Mucosa of rectum (tissue), 2 donors: Measurements from ENCODE around the gene USP36.

ENCODE experiments used
- H3K27ac ChIP-seq, 2 donors: one replicate each; pipeline ENCODE4 v1.7.0; 2013; ENCODE audit warnings: inconsistent platforms in 2 of 2, low read depth in 2 of 2, low read length in 2 of 2
- H3K27me3 ChIP-seq, 2 donors: one replicate each; pipeline ENCODE4 v1.7.0; 2013; ENCODE audit warnings: low read length in 2 of 2; ENCODE audit not compliant: control insufficient read depth in 2 of 2, insufficient read depth in 2 of 2
- H3K36me3 ChIP-seq, 2 donors: one replicate each; pipeline ENCODE4 v1.7.0; 2013; ENCODE audit warnings: low read length in 2 of 2; ENCODE audit not compliant: control insufficient read depth in 2 of 2, insufficient read depth in 2 of 2
- H3K4me1 ChIP-seq, 2 donors: one replicate each; pipeline ENCODE4 v1.7.0; 2013; ENCODE audit warnings: low read length in 2 of 2, mild to moderate bottlenecking in 1 of 2; ENCODE audit not compliant: control insufficient read depth in 2 of 2, insufficient read depth in 2 of 2
- H3K4me3 ChIP-seq, 2 donors: one replicate each; pipeline ENCODE4 v1.7.0; 2013; ENCODE audit warnings: low read length in 2 of 2
- H3K9ac ChIP-seq, 2 donors: one replicate each; pipeline ENCODE4 v1.7.0; 2013; ENCODE audit warnings: low read length in 2 of 2, low read depth in 1 of 2, mild to moderate bottlenecking in 1 of 2
- H3K9me3 ChIP-seq, 2 donors: one replicate each; pipeline ENCODE4 v1.7.0; 2013; ENCODE audit warnings: low read length in 2 of 2; ENCODE audit not compliant: control insufficient read depth in 2 of 2
- donor health status: healthy.
- donor health status: Normal muscosa, but diverticular disease.

USP36 gene

DNA sequence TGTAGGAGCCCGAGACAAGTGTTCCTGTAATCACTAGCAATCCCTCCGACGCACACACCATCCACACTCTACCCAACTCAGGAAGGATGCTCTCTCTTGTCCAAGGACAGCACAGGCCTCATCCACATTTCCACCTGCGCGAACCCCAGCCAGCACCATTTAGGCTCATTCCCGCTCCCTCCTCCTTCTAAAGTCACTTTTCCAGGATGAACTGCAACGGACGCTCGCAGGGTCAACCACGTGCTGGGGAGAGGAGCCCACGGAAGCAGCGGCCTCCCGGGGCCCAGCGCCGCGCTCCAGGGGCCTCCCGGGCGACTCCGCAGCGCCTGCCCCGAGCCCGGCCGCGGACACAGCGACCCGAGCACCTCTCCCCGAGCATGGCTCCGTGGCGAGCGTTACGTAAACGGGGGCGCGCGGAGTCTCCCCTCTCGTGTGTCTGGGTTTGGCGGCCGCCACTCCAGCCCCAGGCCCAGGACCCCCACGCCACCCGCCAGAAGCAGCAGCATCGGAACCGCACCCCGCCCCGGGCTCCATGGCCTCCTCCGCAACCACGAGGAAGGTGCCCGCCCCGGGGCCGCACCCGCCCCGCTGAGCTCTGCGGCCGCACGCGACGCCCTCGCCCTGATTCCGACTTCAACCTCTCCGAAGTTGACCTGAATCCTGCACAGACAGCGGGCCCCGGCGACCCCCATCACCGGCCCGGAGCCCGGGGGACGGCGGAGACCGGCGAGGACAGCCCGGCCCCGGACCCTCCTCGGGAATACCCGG, 668 bp downstream of the USP36 start:
- Histone ChIP-seq H3K27me3 (no peaks in the 10 kb centered on the region), H3K9me3 (no peaks in the 10 kb centered on the region), H3K4me3 (peak overlapping the region; percentile 90 to 94), H3K27ac (peak overlapping the region; percentile 97 to 100), H3K9ac (peak overlapping the region; percentile 89 to 96), H3K4me1 (peaks cover 21 to 23% of the 10 kb centered on the region in 2 donors), H3K36me3 (peaks cover 25 to 28% of the 10 kb centered on the region in 2 donors)

- H3K27ac ChIP-seq = peak overlapping the region; percentile 97 to 100
- H3K4me1 ChIP-seq = peaks cover 21 to 23% of the 10 kb centered on the region in 2 donors
- H3K27me3 ChIP-seq = no peaks in the 10 kb centered on the region
- H3K4me3 ChIP-seq = peak overlapping the region; percentile 90 to 94
- no peaks in the 10 kb centered on the region for H3K9me3 ChIP-seq
- H3K9ac ChIP-seq = peak overlapping the region; percentile 89 to 96
- peaks cover 28 to 34% of the 10 kb centered on the region in 2 donors for H3K36me3 ChIP-seq
These were observed 1.3 kb downstream of the USP36 start for GRCh38 chr17:78839235-78839761.

DNA sequence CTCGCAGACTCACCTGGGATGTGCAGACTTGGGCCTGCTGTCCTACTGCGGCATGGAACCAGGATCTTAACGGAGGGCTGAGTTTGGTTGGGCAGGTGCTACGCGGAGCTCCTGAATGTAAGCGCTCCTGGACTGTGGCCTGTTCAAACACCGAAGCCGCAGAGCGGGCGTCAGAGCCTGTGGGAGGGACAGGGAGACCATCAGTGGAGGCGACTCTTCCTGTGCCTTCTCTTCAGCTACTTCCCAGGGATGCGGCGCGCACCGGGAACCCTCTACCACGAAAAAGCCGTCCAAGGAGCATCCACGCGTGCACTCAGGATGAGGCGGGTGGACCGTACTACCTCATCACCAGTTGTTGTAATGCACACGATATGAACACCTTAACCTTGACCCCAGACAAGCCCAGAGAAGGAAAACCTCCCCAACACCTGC, 2.0 kb downstream of the USP36 start:
- peaks cover 21 to 23% of the 10 kb centered on the region in 2 donors for H3K4me1 ChIP-seq
- no peaks in the 10 kb centered on the region for H3K27me3 ChIP-seq
- no peak overlapping the region for H3K9ac ChIP-seq
- no peak overlapping the region for H3K27ac ChIP-seq
- peaks cover 35 to 36% of the 10 kb centered on the region in 2 donors for H3K36me3 ChIP-seq
- peak overlapping the region in 1 of 2 donors; percentile 39 for H3K4me3 ChIP-seq
- no peaks in the 10 kb centered on the region for H3K9me3 ChIP-seq

GRCh38 chr17:78836420-78837021, 4.1 kb downstream of the USP36 start:
- Histone ChIP-seq H3K36me3 (peaks cover 52 to 55% of the 10 kb centered on the region in 2 donors), H3K27me3 (no peaks in the 10 kb centered on the region), H3K9me3 (no peaks in the 10 kb centered on the region), H3K27ac (no peak overlapping the region), H3K9ac (no peak overlapping the region), H3K4me1 (peaks cover 14 to 19% of the 10 kb centered on the region in 2 donors), H3K4me3 (no peak overlapping the region)

- Histone ChIP-seq H3K4me1 (peaks cover 9 to 12% of the 10 kb centered on the region in 2 donors), H3K9ac (no peak overlapping the region), H3K27me3 (no peaks in the 10 kb centered on the region), H3K4me3 (no peak overlapping the region), H3K36me3 (peaks cover 64% of the 10 kb centered on the region in 2 donors), H3K27ac (no peak overlapping the region), H3K9me3 (no peaks in the 10 kb centered on the region)
These were observed 6.0 kb downstream of the USP36 start for GRCh38 chr17:78834571-78834970.

- Histone ChIP-seq H3K9me3 (no peaks in the 10 kb centered on the region), H3K9ac (no peak overlapping the region), H3K27me3 (no peaks in the 10 kb centered on the region), H3K4me1 (no peaks in the 10 kb centered on the region), H3K36me3 (peaks cover 78 to 79% of the 10 kb centered on the region in 2 donors), H3K4me3 (no peak overlapping the region), H3K27ac (no peak overlapping the region)
These were observed 8.1 kb downstream of the USP36 start for GRCh38 chr17:78832541-78832810.

DNA sequence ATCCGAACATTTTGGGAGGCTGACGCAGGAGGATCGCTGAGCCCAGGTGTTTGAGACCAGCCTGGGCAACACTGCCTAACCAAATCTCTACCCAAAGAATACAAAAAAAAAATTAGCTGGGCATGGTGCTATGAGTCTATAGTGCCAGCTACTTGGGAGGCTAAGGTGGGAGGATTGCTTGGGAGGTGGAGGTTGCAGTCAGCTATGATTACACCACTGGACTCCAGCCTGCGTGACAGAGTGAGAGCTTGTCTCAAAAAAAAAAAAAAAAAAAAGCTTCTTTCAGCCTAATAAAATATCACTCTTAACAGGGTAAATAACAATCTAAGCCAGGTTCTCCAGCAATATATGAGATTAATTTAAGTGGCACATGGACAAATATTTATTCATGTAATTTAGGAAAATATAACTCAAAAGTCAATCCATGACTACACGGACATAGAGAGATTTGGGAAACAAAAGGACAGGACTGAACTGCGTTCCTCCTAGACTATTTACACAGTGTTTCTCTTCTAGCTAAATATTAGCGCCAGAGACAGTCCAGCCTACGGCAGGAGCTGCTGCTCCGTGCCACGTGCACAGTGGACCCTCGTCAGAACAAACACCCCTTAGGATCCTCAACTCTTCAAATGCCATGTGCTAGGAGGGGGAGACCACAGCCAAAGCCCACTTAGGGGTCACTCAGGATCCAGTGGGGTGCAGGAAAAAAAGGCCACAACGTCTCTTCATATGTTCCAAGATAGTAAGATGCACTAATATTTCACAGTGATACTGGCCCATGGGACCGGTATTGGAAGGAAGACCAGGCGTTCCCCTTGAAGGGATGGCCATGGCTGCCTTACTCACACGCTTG, 8.7 kb downstream of the USP36 start:
- H3K4me3 ChIP-seq = no peak overlapping the region
- H3K27me3 ChIP-seq = no peaks in the 10 kb centered on the region
- no peaks in the 10 kb centered on the region for H3K4me1 ChIP-seq
- no peaks in the 10 kb centered on the region for H3K9me3 ChIP-seq
- H3K36me3 ChIP-seq = peaks cover 78 to 79% of the 10 kb centered on the region in 2 donors
- no peak overlapping the region for H3K27ac ChIP-seq
- no peak overlapping the region for H3K9ac ChIP-seq

- no peak overlapping the region for H3K27ac ChIP-seq
- H3K9ac ChIP-seq = no peak overlapping the region
- no peaks in the 10 kb centered on the region for H3K27me3 ChIP-seq
- H3K4me3 ChIP-seq = no peak overlapping the region
- H3K4me1 ChIP-seq = no peaks in the 10 kb centered on the region
- peaks cover 73 to 78% of the 10 kb centered on the region in 2 donors for H3K36me3 ChIP-seq
- no peaks in the 10 kb centered on the region for H3K9me3 ChIP-seq
These were observed 11.1 kb downstream of the USP36 start for GRCh38 chr17:78829477-78829876.

- Histone ChIP-seq H3K4me1 (no peaks in the 10 kb centered on the region), H3K9me3 (no peaks in the 10 kb centered on the region), H3K27ac (no peak overlapping the region), H3K36me3 (peaks cover 67 to 82% of the 10 kb centered on the region in 2 donors), H3K9ac (no peak overlapping the region), H3K4me3 (no peak overlapping the region), H3K27me3 (no peaks in the 10 kb centered on the region)
These were observed 12.0 kb downstream of the USP36 start for GRCh38 chr17:78828470-78829185.
